Vagina (tissue), 2 donors: ENCODE results near the gene CACNA1C.

Experiments
- CTCF ChIP-seq, 3 experiments: fragments of 450-650 bp in 2 of 3; fragments of 200-600 bp in 1 of 3; sonication (generic) in 1 of 3; IDR thresholded peaks; one replicate each; pipeline ENCODE4 v1.5.1; 2017 to 2019; ENCODE audit warnings: antibody characterized with exemption in 3 of 3, mild to moderate bottlenecking in 2 of 3, moderate library complexity in 2 of 3
- POLR2A ChIP-seq, 2 donors: fragments of 450-650 bp; IDR thresholded peaks; one replicate each; pipeline ENCODE4 v1.6.1; 2017; ENCODE audit warnings: antibody characterized with exemption in 2 of 2, mild to moderate bottlenecking in 2 of 2, moderate library complexity in 2 of 2
- POLR2AphosphoS5 ChIP-seq, 2 donors: sonication (generic); formaldehyde crosslinking; IDR thresholded peaks; one replicate each; pipeline ENCODE4 v1.9.0; 2017; ENCODE audit warnings: antibody characterized with exemption in 2 of 2, mild to moderate bottlenecking in 2 of 2, low read depth in 1 of 2; ENCODE audit not compliant: insufficient read depth in 1 of 2

- TF ChIP-seq CTCF (IDR thresholded peaks at IDR 0.05) = no peak
- peak in 1 of 2 donors; percentile 62 for TF ChIP-seq POLR2A (IDR thresholded peaks at IDR 0.05)
- TF ChIP-seq POLR2AphosphoS5 (IDR thresholded peaks at IDR 0.05; ENCODE audit: insufficient read depth in 1 of 2, low read depth in 1 of 2) = peak; percentile 89 to 96
Observed at GRCh38 chr12:2004113-2004929, 48.5 kb upstream of the CACNA1C start, which contains the start of gene DCP1B.
